Kidney epithelial cell (primary cell): ENCODE measurements around the gene PDCD1. TPM values are rescaled to one million over a fixed set of nuclear protein-coding genes. Genes with fewer than 3 reads are reported as not detected.

ENCODE experiments used
- DNase-seq: peaks from one replicate; pipeline ENCODE4 v3.0.0-alpha.2; 2010; ENCODE audit warnings: low read depth
- H3K27me3 ChIP-seq: 2 replicates; pipeline ENCODE4 v1.6.0; 2011; ENCODE audit warnings: low read length; ENCODE audit not compliant: control insufficient read depth, insufficient read depth
- H3K36me3 ChIP-seq: 2 replicates; pipeline ENCODE4 v1.5.1; 2011; ENCODE audit warnings: low read length; ENCODE audit not compliant: control insufficient read depth, insufficient read depth
- H3K4me3 ChIP-seq: 2 replicates; pipeline ENCODE4 v1.5.1; 2011; ENCODE audit warnings: low read depth, mild to moderate bottlenecking, control low read depth, low read length
- CTCF ChIP-seq: IDR thresholded peaks from 2 replicates; pipeline ENCODE4 v1.5.1; 2011; ENCODE audit warnings: mild to moderate bottlenecking, moderate library complexity, low read length, control low read depth, inconsistent platforms; ENCODE audit not compliant: insufficient read depth, poor library complexity, severe bottlenecking
- total RNA-seq: library from RNA; depleted of rRNA; stranded (reverse); fragments of >200 nt; gene quantifications from 2 replicates; pipeline ENCODE4 v1.2.3, GENCODE V29; 2015

Gene PDCD1
- total RNA-seq, 1 donor from 2014 or later = 1.0 TPM

GRCh38 chr2:241863536-241863954 is 4.9 kb upstream of the PDCD1 start:
- no peak for TF ChIP-seq CTCF
- H3K27me3 ChIP-seq = peaks cover 62% of the 10 kb centered on the region
- H3K4me3 ChIP-seq = no peak overlapping the region
- no peak for DNase-seq
- H3K36me3 ChIP-seq = no peaks in the 10 kb centered on the region

DNA sequence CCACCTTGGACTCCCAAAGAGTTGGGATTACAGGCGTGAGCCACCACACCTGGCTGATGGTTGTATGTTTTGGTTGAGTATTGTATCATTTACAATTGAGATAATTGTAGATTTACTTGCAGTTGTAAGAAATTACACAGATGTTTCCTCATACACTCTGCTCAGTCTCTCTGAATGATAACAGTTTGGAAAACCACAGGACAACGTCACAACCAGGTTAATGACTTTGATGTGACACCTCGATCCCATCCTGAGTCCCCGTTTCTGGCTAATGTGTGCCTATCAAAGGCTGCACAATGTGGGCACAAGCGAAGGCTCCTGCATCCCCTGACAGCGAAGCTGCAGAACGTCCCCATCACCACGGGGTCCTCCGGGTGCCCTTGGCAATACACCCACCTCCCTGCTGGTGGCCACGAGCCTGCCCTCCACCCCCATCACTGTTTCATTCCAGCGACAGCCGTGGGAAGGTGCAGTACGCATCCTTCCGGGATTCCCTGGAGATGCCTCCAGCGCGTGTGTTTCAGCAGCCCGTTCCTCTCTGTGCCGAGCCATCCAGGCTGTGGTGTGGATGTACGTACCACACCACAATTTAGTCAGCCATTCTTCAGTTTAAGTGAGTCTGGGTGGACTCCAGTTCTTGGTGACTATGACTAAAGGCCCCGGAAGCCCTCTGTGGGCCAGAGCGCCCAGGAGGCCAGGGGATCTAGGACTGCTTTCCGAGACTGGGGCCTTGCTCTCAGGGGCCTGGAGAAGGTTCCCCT is 4.3 kb upstream of the PDCD1 start:
- H3K4me3 ChIP-seq = no peak overlapping the region
- DNase-seq = no peak
- H3K27me3 ChIP-seq = peaks cover 64% of the 10 kb centered on the region
- TF ChIP-seq CTCF = no peak
- no peaks in the 10 kb centered on the region for H3K36me3 ChIP-seq

- Histone ChIP-seq H3K36me3 (no peaks in the 10 kb centered on the region), H3K27me3 (peaks cover 63% of the 10 kb centered on the region), H3K4me3 (no peak overlapping the region)
- TF ChIP-seq CTCF = no peak
- no peak for DNase-seq
These were observed 3.4 kb upstream of the PDCD1 start for GRCh38 chr2:241862093-241862492.

- TF ChIP-seq CTCF = no peak
- peaks cover 58% of the 10 kb centered on the region for H3K27me3 ChIP-seq
- no peak overlapping the region for H3K4me3 ChIP-seq
- DNase-seq = no peak
- H3K36me3 ChIP-seq = no peaks in the 10 kb centered on the region
These were observed 2.6 kb upstream of the PDCD1 start for GRCh38 chr2:241861264-241861663.

DNA sequence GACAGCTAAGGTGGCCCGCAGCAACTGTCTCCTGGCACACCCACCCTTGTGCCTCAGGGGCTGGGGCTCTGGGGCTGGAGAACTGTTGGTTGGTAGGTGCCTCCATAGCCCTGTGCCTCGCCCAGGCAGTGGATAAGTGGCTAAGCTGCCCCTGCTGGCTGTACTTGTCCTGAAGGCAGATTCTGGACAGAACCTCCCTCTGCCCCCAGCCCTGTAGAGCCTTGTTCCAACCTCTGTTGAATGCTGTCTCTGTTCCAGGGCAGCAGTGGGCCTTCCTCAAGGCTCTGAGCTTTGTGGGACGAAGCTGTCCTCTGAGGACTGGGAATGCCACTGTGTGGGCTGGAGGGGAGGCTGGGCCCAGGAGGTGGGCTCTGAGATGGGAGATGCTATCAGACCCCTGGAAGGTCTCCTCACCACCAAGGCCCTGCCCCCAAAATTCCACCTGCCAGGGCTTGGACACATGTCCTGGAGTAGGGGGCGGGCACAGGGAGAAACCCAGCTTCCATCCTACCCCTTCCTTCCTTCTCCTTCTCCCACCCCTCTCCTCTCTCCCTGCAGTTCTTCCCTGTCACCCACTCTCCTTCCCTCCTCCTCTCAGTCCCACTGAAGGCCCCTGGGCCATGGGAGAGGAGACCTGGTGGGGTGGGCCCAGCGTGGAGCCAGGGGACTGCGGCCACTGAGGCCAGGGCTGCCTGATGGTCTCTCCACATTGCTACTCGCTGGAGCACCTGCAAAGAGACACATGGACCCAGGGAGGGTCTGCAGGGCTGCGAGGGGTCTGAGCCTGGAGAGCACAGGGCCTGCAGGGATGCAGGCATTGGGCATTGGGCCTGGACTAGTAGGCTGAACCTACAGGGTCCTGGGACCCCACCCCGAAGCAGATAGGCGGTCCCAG is 1.7 kb upstream of the PDCD1 start:
- peaks cover 49% of the 10 kb centered on the region for H3K27me3 ChIP-seq
- TF ChIP-seq CTCF = no peak
- DNase-seq = no peak
- H3K4me3 ChIP-seq = no peak overlapping the region
- H3K36me3 ChIP-seq = no peaks in the 10 kb centered on the region
